GM19455 (cell line): Measurements from ENCODE around the gene ASTN2.
"Not testable (repeated sequence)": the region's sequence is repeated elsewhere in the genome, so short reads cannot be mapped to it uniquely, and the experiment has no call there.

Experiments
- ATAC-seq: cut with Tn5 transposase; IDR thresholded peaks from one replicate; pipeline ENCODE4 v1.9.1; 2021; ENCODE audit not compliant: unreplicated experiment

ASTN2 gene

DNA sequence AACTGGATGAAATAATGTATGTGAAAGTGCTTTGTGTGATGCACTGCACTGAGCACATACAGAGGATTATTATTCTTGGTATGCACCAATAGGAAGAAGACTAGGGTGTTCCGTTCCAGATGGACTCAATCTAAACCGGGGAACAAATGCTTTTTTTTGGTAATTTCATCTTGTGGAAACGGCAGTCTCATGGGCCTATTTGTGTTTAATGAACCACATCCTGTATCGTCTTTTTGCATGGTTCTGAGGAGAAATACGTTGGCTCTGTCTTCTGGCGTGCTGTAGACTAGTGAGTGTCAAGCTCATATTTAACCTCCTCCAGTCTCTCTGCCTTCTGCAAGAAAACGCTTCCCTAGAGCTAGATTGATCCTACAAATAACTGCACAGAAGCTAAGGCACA is 697.7 kb downstream of the ASTN2 start:
- no peak for ATAC-seq

DNA sequence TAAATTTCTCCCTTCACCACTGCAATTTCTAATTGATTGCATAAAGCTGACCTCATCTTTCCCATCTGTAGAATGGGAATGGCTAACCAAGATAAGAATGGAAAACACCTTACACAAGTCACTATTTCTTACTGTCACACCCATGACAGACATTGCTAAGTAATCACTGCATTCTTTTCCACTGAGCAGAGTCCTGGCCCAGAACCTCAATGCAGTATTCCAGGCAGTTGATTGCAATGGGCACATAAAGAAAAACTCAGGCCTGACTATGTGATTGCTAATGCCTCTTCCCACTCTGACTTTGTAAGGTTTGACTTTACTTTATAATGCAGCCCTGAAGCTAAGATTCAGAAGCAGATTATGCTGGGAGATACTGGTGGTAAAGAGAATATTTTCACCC is 698.4 kb downstream of the ASTN2 start:
- no peak for ATAC-seq

DNA sequence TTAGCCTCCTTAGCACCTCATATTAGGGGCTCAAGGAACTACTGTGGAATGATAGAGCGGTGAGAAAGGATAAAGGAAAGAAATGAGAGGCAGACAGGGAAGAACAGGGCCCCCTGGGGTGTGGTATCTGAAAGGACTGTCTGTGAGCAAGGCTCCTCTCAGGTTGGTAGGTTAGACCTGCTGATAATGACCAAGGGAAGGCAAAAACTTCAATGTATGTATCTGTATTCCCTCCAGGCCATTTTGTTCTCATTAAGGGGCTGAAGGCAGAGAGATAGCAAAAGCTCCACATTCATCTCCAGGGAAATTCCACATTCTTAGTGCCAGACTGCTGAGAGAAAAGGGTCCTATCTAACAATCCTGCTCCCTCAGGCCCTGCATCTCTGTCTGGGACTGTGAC is 699.1 kb downstream of the ASTN2 start:
- ATAC-seq: no peak

DNA sequence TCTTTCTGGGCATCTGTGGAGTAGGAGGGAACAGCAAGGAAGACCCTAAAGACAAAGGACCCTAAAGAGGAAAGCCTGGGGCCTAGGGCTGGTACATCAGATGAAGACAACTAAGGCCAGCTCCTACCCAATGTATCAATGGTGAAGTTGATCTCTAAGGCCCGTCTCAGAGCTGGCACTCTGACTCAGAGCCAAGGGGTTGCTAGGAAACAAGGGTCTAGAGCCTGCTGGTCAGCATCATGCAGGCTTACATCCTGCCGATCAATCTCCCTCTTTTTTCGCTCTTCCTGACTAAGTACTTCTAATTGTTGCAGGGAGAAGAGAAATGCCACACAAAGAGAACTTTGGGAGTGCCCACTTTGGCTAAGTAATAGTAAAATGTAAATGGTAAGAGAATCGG is 701.6 kb downstream of the ASTN2 start:
- no peak for ATAC-seq

DNA sequence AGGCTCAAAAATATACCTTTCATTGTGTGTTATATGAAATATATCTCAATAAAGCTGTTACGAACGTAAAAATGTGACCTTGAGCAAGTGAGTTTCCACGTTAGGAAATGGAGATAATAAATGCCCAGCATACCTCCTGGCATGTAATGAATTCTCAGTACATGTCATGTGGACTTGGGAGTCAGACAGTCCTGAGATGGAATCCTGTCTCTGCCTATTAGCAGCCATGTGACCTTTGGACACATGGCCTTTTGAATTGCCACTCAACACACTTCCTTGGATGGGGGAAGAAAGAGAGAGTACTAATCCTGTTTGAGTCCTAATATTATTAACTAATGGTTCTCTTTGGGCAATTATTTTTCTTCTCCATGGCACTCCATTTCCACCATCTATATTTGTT is 702.1 kb downstream of the ASTN2 start:
- no peak for ATAC-seq

DNA sequence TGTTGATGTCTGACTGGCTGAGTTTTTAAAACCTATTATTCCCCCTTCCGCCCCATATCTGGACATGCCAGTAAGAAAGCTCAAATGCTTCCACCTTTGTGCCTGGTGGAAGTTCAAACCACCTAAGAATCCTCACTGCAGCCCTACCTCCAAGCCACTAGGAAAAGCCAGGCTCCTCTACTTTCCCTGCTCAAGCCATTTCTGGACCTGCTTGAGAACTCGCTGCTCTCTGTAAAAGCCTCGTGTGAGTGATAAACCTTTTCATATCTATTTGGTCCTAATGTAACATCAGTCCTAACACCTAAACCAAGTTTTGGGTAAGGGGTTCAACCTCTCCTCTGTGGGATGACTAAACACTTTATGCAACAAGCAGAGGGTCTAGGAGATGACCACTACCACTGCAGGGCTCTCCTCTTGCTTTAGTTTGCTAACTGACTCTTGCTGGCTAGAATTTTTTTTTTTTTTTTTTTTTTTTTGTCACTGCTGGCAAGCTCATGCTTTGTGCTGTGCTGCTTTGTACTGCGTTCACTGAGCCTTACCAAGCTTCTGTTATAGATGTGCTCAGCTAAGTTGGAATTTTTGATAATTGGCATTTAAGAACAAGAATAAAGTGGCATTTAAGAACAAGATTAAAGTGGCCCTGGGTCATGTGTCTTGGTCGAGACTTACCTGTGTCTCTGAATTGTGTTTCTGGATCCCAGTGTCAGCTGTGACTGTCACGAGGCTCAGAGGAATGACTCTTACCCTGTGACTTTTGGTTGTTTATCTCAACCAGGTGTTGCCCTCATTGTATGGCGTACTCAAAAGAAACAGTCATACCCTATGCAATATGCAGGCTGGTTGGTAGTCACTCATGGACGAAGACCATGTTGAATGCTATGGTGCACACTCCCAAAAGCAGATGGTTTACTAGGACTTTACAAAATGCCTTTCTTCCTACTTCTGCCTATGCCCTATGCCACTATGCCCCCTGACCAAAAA is 708.3 kb downstream of the ASTN2 start:
- ATAC-seq: no peak

DNA sequence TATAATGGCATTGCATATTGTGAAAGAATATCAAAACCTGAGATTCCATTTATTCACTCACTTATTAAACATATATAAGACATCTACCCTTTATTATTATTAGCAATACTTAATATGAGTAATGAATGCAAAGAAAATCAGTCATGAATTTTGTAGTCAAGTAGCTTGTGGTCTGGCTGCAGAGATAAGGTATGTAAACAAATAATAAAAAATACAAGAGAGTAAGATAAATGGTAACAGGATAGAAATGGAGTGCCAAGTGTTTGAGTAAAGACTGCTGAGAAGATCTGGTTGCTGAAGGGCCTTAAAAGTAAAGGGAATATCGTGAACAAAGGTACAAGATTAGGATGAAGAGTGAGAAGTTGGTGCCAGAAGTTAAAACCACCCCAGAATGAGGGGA is 709.3 kb downstream of the ASTN2 start:
- ATAC-seq: no peak

DNA sequence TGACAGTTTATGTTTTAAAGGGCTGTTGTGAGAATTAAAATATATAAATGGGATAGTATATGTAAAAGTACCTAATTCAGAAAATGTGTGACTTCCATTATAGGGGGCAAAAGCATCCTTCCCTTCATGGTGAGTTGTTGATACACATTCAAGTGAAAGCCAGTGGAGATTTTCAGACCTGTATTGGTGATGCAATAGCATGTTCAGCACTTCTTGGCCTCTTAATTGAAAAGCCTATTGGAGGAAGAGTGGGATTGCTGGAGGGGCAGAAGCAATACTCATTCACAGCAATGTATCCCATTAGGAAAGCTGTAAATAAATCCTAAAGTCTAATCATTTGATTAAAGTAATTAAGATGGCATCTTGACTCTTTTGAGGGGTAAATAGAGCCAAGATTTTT is 710.4 kb downstream of the ASTN2 start:
- ATAC-seq: no peak

DNA sequence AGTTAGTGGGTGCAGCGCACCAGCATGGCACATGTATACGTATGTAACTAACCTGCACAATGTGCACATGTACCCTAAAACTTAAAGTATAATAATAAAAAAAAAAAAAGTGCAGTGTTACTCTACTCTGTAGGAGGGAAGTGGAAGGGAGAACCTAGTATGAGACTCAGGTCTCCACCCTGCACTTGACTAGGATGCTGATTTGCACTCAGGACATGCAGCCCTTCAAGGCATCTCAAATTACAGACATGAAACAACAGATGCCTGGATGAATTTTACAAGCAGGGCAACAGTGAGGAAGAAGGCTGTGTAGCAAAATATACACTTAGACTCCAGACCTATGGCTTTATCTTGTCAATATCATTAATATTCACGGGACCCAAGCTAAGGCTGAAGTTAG is 711.2 kb downstream of the ASTN2 start:
- ATAC-seq: no peak

DNA sequence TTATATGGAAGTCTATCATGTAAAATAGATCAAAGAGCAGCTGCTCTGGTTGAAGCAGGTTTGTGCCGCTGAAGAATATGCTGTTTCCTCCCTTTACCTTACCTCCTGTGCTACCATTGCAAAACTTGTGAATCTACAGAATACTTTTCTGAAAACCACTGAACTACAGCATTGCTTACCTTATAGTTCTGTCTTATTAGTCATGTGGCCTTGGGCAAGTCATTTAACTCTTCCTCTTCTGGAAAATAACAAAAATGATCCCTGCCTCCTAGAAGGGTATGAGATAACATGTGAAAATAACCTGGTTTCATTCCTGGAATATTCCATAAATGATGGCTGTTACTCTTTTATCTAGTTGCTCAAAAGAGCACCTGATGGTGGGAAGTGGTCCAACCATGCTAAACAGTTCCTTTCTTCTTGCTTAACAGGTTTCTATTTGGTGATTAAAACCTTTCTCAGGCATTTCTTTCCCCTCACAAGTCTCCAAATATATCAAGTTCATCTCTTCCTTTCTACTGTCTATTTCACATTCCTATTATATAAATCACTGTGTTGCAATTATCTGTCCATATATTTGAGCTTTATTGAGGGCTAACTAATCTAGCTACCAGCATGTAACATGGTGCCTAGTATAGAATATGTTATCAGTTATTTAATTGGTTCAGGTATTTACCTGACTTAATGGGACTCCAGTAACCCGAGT is 712.8 kb downstream of the ASTN2 start:
- ATAC-seq: no peak

DNA sequence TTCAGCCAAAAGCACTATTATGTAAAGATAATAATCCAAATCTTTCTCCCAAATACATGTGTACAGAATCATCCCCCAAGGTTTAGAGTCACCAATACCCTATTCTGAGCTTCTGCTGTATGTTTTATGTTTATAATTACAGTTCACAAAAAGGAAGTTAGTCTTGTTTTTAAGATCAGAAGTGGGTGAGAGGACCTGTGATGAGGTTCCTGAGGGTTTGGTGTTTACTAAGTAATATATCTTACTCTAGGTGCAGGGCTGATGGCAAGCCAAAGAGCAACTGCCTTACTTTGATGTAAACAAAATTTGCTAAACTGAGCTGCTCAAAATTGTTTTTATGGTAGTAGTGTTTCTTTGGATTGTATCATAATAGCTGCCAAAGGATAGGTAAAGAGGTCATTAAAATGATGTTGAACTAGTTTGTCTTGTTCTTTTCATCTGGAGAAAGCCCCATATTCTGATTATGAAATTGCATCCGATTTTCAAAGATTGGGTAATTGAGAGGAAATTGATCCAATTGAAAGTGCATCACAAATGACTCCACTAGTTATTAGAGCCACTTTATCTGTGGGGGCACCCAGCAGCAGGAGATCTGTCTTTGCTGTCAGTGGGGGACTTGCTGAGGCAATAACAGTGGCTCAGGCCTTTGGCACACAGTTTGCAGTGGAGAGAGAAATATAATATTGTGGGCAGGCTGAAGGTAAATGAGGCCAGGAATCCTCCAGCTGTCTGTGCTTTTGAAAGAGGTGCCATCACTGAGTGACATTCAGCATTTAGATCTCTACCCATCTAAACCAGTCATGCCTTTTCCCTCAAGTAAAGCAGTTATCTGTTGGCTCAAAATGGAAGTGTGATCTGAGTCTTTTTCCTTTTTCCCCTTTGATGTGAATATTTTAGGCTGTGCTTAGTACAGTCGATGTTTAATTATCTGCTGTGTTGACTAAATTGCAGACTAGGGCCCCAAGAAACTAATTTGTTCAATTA is 713.7 kb downstream of the ASTN2 start:
- ATAC-seq: no peak

DNA sequence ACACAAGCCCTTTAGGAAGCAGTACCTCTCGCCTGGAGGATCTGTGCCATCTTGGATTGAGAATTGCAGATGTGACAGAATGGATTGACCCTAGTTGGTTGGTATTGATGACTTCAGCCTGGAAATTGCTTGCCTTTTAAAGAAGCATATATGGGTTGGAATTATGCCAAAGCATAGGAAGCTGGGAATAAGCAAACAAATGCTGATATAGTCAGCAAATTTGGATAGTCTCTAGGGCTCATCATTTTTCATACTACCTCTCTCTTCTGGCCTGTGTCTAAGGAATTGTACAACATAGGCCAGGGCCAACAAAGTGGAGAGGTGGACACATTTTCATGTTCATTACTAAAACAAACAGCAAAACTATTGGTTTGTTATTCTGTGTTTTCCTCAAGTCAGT is 714.6 kb downstream of the ASTN2 start:
- ATAC-seq: no peak

DNA sequence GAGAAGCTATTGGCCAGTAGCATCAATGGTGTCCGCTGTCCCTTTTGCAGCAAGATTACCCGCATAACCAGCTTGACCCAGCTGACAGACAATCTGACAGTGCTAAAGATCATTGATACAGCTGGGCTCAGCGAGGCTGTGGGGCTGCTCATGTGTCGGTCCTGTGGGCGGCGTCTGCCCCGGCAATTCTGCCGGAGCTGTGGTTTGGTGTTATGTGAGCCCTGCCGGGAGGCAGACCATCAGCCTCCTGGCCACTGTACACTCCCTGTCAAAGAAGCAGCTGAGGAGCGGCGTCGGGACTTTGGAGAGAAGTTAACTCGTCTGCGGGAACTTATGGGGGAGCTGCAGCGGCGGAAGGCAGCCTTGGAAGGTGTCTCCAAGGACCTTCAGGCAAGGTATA is 717.0 kb downstream of the ASTN2 start:
- ATAC-seq: no peak

DNA sequence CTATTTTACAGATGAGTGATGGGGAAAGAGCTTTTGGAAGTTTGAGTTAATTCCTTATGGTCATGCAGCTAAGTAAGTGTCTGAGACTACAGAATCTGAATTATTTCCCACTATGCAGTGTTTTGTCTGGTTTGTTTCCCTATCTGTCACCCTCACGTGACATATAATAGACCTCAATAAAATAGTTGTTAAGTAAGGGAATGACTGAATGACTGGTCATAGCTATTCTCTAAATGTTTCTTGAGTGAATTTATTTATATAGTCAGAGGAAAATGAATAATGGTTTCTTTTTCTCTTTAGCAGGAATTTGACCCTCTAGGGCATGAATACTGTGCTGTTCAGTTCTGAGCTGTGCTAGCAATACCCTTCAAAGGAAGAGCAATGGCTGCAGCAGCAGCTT is 717.5 kb downstream of the ASTN2 start:
- ATAC-seq: no peak

DNA sequence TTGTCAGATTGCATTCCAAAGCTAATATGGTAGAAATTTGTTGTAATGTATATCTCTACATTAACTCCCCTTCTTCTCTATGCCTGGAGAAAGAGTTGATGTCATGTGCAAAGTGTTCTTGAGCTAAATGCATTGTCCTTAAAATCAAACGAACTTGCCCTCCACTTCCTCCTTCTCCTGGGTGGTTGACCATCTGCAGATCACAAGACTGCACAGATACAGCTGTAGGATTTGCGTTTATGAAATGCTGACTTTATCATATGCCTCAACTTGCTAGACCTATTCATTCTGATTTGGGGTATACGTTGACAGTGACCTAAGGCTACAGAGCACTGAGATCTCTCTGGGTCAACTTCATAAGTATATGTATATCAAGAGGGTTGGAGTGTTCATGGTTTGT is 719.4 kb downstream of the ASTN2 start:
- ATAC-seq: no peak

DNA sequence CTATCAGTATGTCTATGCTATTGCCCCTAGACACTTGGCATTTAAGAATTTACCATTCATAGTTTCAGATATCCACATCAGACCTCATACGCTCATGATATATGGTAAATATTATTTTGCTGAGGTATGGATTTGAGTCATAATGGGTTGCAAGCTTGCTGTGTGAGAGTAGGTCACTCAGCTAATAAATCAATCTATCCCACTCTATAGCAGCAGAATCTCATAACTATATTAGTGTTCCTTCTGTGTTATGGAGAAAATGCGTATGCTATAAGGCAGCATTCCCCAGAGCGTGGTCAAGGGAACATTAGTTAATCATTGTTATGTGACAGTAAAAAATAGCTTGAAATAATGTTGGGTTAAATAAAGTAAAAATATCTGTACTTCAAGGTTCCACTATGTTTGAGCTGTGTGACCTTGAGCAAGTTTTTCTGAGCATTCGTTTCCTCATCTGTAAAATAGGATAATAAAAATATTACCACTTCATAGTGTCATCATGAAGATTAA is 720.0 kb downstream of the ASTN2 start:
- no peak for ATAC-seq

DNA sequence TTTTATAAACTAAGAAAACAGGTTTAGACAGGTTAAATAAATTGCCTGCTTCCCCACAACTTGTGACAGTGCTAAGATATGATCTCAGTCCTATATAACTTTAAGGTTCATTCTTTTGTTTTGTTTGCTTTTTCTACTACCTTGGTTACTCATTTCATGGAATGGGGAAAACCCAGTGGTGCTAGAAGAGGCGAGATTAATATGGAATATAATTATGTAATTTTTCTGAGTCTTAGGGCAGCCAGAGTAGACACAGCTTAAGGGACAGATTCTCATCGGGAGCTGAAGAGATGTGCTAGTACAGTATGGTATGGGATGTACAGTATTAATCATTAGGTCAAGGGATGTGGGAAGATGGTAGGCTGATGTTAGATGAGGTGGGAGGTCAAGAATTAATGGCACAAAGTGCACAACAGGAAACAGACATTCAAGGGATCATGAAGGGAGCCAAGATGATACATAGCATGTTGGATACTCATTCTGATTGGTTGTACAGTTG is 721.6 kb downstream of the ASTN2 start:
- no peak for ATAC-seq

DNA sequence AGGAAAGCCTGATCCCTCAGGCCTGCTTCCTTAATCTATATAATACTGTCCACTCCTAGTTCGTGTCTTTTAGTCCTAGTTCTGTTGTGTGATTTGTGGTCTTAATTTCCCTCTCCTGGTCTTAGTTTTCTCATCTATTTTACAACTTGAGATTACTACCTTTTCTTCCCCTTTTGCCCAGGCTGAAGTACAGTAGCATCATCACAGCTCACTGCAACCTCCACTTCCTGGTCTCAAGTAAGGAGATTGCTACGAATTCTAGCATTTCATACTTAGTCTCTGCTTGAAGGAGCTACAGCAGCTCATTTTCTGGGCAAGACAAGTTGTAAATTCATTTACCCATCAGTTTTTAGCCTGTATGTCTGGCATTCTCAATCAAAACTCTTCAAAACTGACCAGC is 722.2 kb downstream of the ASTN2 start:
- no peak for ATAC-seq

DNA sequence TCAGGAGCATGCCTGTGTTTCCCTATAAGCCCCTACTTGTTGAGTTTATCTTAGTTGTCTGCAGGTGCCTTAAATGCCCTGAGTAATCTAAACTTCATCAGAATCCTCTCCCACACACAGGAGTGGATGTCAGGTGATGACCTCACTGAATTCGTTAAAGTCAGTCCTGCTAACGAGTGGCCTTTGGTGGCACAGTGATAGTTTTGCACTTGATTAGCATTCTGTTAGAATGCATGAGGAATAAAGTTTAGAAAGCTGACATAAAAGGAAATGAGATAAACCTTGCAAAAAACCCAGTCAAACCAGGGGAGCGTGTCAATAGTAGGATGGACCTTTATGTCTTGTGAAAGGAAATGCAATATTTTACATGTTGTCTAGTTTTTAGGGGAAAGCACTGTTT is 723.2 kb downstream of the ASTN2 start:
- ATAC-seq: no peak

DNA sequence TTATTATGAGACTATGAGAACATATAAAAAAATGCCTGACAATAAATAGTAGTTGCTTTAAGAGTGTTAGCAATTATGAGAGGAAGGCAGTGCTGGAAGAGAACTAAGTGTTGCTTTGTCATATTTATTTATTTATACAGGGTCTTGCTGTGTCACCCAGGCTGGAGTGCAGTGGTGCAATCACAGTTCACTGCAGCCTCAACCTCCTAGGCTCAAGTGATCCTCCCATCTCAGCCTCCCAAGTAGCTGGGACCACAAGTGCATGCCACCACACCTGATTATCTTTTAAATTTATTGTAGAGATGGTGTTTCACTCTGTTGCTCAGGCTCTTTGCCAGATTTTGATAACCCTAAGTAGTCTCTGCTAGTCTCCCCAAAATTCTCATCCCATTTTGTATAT is 724.1 kb downstream of the ASTN2 start:
- ATAC-seq: not testable (repeated sequence)
